Stimulated activated CD4-positive, alpha-beta T cell treated with anti-CD3 and anti-CD28 coated beads, Interleukin-12 subunit alpha, Interleukin-12 subunit beta, amount 100 ng/mL, for 4 hours (primary cell): ENCODE data around the gene TRAPPC3L.

ENCODE experiments used
- DNase-seq: peaks from one replicate; pipeline ENCODE4 v3.0.0-alpha.2; 2020

Gene TRAPPC3L

GRCh38 chr6:116556814-116557415 is 11.4 kb upstream of the TRAPPC3L start:
- no peak for DNase-seq

- DNase-seq: no peak
Measured at GRCh38 chr6:116556065-116556464, 10.6 kb upstream of the TRAPPC3L start.

GRCh38 chr6:116553451-116553850 is 8.0 kb upstream of the TRAPPC3L start, which contains the start of gene CALHM4:
CALHM4 (plus strand) TSS chr6:116553751; CDS start chr6:116553794, 43 bp downstream.
- DNase-seq: no peak

GRCh38 chr6:116550796-116551195 is 5.3 kb upstream of the TRAPPC3L start:
- DNase-seq: no peak

- no peak for DNase-seq
Measured at GRCh38 chr6:116547358-116547757, 1.9 kb upstream of the TRAPPC3L start.

- no peak for DNase-seq
Measured at GRCh38 chr6:116543149-116543548, 2.3 kb downstream of the TRAPPC3L start.

- DNase-seq: no peak
Measured at GRCh38 chr6:116542426-116542825, 3.1 kb downstream of the TRAPPC3L start.

- no peak for DNase-seq
Measured at GRCh38 chr6:116536216-116536621, 9.3 kb downstream of the TRAPPC3L start.

GRCh38 chr6:116535109-116535508 is 10.4 kb downstream of the TRAPPC3L start:
- DNase-seq: no peak

- DNase-seq: no peak
Measured at GRCh38 chr6:116533233-116533957, 12.1 kb downstream of the TRAPPC3L start.

GRCh38 chr6:116531675-116532570 is 13.6 kb downstream of the TRAPPC3L start:
- peak; percentile 41 for DNase-seq

- DNase-seq: no peak
Measured at GRCh38 chr6:116530436-116530835, 15.0 kb downstream of the TRAPPC3L start.

GRCh38 chr6:116529466-116530290 is 15.8 kb downstream of the TRAPPC3L start:
- DNase-seq: no peak

GRCh38 chr6:116528780-116529179 is 16.7 kb downstream of the TRAPPC3L start:
- DNase-seq: no peak

GRCh38 chr6:116528133-116528532 is 17.4 kb downstream of the TRAPPC3L start:
- no peak for DNase-seq

GRCh38 chr6:116524236-116524635 is 21.2 kb downstream of the TRAPPC3L start:
- DNase-seq: no peak

- DNase-seq: no peak
Measured at GRCh38 chr6:116522896-116523295, 22.6 kb downstream of the TRAPPC3L start.

- no peak for DNase-seq
Measured at GRCh38 chr6:116518621-116519368, 26.7 kb downstream of the TRAPPC3L start.

- DNase-seq: no peak
Measured at GRCh38 chr6:116515141-116515540, 30.3 kb downstream of the TRAPPC3L start.

- no peak for DNase-seq
Measured at GRCh38 chr6:116514111-116514510, 31.4 kb downstream of the TRAPPC3L start.

GRCh38 chr6:116513224-116513875 is 32.1 kb downstream of the TRAPPC3L start:
- no peak for DNase-seq
